Measurements from ENCODE around the gene SERPINA5. TPM values are rescaled to one million over a fixed set of nuclear protein-coding genes. Genes with fewer than 3 reads are reported as not detected.

Gene SERPINA5
- total and polyA plus RNA-seq, 2 of the 8 experiments (the other 6 are each of a cell fraction or from before 2014, with no cell fraction given) = 1.8 to 1.9 TPM

- no peaks in the 10 kb centered on the region for H4K20me1 ChIP-seq (replicated peaks in 1 of 2; ENCODE audit: control insufficient read depth in 1 of 2, insufficient read depth in 2 of 2, low read length in 2 of 2)
- ChIA-PET CTCF (ENCODE audit: partially characterized antibody) (interaction anchor here (0.6 to 1.2 kb wide), 3 partner anchors 11 to 57 kb away, joined by 3 to 5 read pairs (median 3); no protein-coding TSS in a partner anchor), POLR2A (ENCODE audit: partially characterized antibody) (no interaction called here)
- no peak for FAIRE-seq
- no peak overlapping the region for H2BK120ac ChIP-seq (replicated peaks; ENCODE audit: low read depth, low read length)
- no peak overlapping the region for H3K18ac ChIP-seq (ENCODE audit: extremely low read depth, low read length)
- no peaks in the 10 kb centered on the region for H3K4me1 ChIP-seq (replicated peaks in 1 of 4; ENCODE audit: control insufficient read depth in 3 of 4, insufficient read depth in 4 of 4, low read length in 3 of 4)
- 90% methylated on average over 9 of the region's 10 CpGs; no CpG with 5 or more reads in 1 of the 2 experiments for WGBS, 2 experiments (ENCODE audit: extremely low coverage in 1 of 2, insufficient coverage in 1 of 2, insufficient read length in 1 of 2, insufficient replicate concordance in 2 of 2, low coverage in 1 of 2, low lambda C conversion rate in 2 of 2, missing lambda C conversion rate in 1 of 2)
- H3K36me3 ChIP-seq (ENCODE audit: control insufficient read depth in 2 of 4, insufficient read depth in 4 of 4, low read length in 3 of 4) = no peaks in the 10 kb centered on the region
- H3K4me2 ChIP-seq (ENCODE audit: insufficient read depth in 1 of 2, low read depth in 2 of 2, low read length in 2 of 2) = no peak overlapping the region
- no peak overlapping the region for H2BK12ac ChIP-seq (ENCODE audit: low read depth, low read length)
- H2BK15ac ChIP-seq (ENCODE audit: low read length) = no peak overlapping the region
- H3K4me3 ChIP-seq (ENCODE audit: extremely low read depth in 1 of 4, insufficient read depth in 2 of 4, low read depth in 3 of 4, low read length in 4 of 4) = no peak overlapping the region
- H3K27ac ChIP-seq (ENCODE audit: low read depth, low read length) = no peak overlapping the region
- no peak for DNase-seq (ENCODE audit: low read depth in 1 of 2, low spot score in 2 of 2)
- no peak overlapping the region for H3K9ac ChIP-seq (replicated peaks in 1 of 4; ENCODE audit: extremely low read depth in 1 of 4, low read depth in 3 of 4, low read length in 3 of 4)
- no peaks in the 10 kb centered on the region for H3K79me1 ChIP-seq (ENCODE audit: low read depth, low read length)
- no peaks in the 10 kb centered on the region for H3K27me3 ChIP-seq (replicated peaks in 1 of 4; ENCODE audit: control insufficient read depth in 3 of 4, extremely low read depth in 1 of 4, insufficient read depth in 3 of 4, low read length in 3 of 4)
- no peak overlapping the region for H4K5ac ChIP-seq (ENCODE audit: insufficient read length, low read depth, low read length)
- no peak overlapping the region for H2BK5ac ChIP-seq (ENCODE audit: low read depth, low read length)
- no peak overlapping the region for H3K56ac ChIP-seq (replicated peaks; ENCODE audit: insufficient read length, low read depth, low read length)
- no peak overlapping the region for H4K8ac ChIP-seq (ENCODE audit: extremely low read depth, insufficient read depth, low read length)
- no peak overlapping the region for H4K91ac ChIP-seq (replicated peaks; ENCODE audit: insufficient read length, low read length)
- H2AK5ac ChIP-seq (ENCODE audit: low read depth, low read length) = no peak overlapping the region
- no peaks in the 10 kb centered on the region; the same call in 1 of the 2 replicates for H3K23me2 ChIP-seq (ENCODE audit: low read depth, low read length)
- no peaks in the 10 kb centered on the region for H3K9me3 ChIP-seq (ENCODE audit: insufficient read depth in 2 of 2, low read depth in 1 of 2, low read length in 1 of 2)
- H3K4ac ChIP-seq (replicated peaks; ENCODE audit: insufficient read length, low read depth, low read length) = no peak overlapping the region
- H2AFZ ChIP-seq (ENCODE audit: low read length) = no peak overlapping the region
- H3K14ac ChIP-seq (ENCODE audit: insufficient read length) = no peak overlapping the region
- no peaks in the 10 kb centered on the region for H3K79me2 ChIP-seq (ENCODE audit: control insufficient read depth in 1 of 2, insufficient read depth in 2 of 2, low read length in 2 of 2)
- no peak overlapping the region for H3K23ac ChIP-seq (ENCODE audit: insufficient read length)
- H2BK20ac ChIP-seq (ENCODE audit: low read length) = no peak overlapping the region
Measured at GRCh38 chr14:94640721-94641631, 59.8 kb downstream of the SERPINA5 start.

Data from H1 (cell line).